Measurements from ENCODE around the gene PRR5L.

The PRR5L gene

DNA sequence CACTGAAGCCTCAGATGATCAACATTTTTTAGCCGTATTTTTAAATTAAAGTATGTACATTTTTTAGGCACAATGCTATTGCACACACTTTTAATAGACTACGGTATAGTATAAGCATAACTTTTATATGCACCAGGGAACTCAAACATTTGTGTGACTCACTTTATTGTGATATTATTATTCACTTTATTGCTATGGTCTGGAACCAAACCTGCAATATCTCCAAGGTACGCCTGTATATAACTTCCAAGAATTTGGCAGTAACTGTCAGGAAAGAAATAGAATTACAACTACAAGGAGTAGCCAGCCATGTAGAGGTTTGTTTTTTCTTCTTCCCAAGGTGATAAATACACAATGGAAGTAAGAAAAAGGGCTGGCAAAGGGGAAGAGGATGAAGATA lies 62.3 kb downstream of the PRR5L start:
- DNase-seq (ENCODE audit: low read depth), result no peak

DNA sequence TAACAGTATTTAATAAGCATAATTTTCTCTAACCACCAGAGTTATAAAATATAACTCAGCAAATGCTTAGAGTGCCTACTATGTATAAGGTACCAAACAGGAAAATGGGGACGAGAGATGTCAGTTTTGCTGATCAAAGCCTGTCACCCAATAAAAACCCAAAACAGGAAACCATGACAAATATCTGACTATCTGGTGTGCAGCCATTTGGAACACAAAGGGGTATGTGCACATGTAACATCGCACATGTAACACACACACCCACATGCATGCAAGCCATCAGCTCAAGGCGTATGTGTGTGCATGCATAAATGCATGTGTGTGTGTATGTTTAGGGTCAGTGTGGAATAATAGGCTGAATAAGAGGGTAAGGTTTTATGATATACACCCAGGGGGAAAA lies 64.2 kb downstream of the PRR5L start:
- DNase-seq (ENCODE audit: low read depth), result no peak

DNA sequence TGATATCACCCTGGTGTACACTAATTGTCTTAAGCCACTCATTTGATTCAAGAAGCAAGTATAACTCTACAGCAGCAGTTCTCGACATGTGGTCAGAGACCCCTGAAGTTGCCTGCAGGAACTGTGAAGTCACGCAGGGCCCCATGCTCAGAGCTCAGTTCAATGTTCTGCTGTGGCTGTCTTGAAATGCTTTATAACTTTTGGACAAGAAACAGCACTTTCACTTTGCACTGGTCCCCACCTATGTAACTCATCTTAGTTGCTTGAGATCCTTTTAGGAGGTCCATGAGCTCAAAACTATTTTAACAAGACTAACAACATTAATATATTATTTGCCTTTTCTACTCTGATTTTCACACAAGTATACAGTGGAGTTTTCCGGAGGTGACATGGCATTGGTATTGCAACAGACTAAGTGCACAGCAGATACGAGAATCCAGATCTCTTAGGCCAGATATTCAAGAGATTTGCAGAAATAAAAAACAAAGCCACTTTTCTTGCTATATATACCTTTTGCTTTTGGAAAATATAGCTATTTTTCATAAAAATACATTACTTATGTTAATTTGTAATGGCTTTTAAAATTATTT lies 64.8 kb downstream of the PRR5L start:
- no peak for DNase-seq (ENCODE audit: low read depth)

DNA sequence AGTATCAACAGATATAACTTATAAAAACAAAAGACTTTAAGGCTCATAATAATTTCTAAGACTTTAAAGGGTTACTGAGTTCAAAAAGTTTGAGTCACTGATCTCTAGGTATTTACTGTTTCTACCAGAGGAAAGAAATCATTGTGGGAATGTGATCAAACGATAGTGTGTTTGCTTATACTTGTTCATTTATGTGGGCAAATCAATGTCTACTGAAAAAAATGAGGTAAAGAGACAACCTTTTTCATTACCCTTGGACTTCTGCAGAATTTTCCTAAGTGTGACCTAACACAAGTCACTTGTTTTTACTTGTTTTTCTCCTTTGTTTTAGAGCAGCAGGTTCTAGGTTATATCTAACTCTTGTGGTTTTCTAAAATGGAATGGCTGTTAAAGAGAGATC lies 65.4 kb downstream of the PRR5L start:
- no peak for DNase-seq (ENCODE audit: low read depth)

DNA sequence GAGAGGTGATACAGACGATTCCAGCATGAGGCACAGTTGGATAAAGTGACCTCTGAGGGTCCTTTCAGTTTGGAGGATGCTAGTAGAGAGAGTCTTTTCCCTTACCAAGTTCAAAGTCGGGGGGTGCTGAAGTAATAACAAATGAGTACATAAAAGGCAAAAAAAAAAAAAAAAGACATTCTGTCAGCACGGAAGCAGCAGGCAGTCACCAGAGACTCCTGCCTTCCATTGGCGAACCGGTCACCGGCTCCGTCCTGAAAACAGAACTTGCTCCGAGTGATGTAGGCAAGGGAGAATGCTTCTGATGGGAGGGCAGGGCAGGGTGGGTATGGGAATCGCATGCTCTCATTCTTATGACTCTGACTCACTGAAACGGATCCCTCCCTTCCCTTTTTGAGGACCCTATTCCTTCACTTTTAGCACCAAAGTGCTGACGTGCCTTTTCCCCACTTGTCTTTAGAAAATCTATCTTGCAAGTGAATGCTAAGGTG lies 65.9 kb downstream of the PRR5L start:
- DNase-seq (ENCODE audit: low read depth), result peak; percentile 69

DNA sequence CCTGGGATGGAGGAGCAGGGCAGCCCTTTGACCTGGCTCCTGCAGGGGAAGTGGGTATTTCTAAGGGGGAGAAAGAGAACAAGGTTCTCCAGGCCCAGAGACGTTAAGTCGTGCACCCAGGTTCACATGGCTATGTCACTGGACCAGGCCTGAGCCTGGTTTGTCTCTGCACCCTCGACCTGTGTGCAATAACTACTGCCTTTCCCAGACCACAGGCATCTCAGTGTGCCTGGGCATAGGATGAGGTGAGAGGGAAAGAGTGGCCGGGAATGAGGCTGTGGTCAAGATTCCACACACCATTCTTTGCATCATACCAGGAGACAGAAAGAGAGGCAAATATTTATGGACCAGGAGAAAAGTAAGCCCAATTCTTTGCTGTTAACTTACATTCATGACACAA lies 66.8 kb downstream of the PRR5L start:
- no peak for DNase-seq (ENCODE audit: low read depth)

DNA sequence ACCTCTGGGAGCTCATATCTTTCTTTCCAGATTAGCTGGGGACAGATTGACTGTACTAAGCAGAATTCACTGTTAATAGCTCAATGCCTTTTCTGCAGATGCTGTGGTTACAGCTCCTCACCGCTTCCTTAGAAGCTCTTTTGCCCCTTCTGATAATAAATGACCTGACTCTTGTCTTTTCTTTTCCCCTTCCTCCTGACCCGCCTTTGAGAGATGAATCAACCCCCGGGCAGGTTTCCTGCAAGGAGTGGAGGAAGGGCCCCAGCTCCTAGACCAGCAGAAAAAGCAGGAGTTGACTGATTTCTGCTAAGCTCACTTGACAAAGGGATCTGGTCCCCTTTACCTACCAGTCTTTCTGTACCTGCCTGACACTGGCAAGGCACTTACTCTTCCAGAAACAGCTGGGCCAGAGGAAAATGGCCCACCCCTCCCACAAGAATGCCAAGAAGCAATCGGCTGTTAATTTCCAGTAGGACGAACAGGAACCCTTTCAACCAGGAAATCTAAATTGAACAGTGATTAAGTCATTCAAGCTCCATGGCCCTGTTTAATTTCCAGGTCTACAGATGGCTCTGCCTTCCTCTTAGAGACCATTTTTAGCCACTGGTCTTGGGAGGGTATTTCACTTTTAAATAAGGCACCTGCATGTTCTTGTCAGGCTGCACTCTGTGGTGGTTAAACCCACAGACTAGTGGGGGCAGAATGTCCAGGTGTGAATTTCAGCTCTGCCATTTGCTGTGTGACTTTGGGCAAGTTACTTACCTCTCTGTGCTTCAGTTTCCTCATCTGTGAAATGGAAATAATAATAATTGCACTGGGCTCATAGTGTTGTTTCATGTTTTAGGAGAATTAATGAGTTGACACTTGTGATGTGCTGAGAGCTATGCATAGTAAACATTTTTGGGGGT lies 67.5 kb downstream of the PRR5L start:
- DNase-seq (ENCODE audit: low read depth), result no peak

DNA sequence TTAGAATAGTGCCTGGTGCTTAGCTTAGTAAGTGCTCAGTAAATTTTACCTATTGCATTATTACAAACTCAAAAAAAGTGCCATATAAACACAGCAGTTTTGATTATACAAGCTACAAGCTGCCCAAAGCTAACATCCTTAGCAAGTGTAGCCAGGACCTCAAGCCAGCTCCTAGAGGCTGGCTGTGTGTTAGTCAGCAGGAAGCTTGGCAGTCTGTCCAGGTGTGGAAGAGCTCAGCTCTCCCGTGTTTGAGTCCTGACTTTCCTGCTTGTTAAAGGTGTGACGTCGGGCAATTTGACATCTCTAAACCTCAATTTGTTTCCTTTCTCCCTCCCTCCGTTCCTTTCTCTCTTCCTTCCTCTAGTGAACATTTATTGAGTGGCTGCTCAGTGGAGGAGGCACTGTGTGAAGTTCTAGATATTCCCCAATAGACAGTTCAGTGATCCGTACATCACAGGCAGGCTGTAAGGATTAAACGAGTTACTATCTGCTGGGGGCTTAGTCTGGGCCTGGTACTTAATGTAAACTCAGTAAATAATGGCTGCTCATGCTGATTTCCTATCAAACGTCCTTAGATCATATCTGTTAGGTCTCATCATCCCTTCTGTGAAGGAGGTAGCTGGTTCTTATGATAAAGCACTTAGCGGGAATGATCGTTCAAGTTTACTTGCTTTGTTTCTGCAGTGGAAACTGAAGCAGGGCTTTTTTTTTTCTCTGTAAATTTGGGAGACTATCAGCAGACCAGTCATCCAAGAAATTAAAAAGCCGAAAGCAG lies 68.7 kb downstream of the PRR5L start:
- DNase-seq (ENCODE audit: low read depth), result no peak

DNA sequence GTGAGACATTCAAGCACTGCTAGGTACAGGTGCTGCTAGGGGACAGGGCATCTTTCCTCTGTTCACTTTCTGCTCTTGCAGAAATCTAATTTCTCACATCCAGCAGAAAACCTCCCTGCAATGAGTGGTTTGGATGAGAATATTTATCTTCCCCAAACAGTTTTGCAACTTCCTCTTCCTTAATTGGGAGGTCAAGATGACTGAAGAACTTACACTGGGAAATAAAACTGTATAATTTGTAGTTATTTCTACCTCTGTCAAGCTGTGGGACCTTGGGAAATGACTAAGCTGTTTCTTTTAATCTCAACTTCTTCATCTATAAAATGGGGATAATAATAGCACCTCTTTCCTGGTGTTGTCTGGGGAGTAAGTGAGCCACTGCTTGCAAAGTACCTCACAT lies 69.8 kb downstream of the PRR5L start:
- DNase-seq (ENCODE audit: low read depth), result no peak

DNA sequence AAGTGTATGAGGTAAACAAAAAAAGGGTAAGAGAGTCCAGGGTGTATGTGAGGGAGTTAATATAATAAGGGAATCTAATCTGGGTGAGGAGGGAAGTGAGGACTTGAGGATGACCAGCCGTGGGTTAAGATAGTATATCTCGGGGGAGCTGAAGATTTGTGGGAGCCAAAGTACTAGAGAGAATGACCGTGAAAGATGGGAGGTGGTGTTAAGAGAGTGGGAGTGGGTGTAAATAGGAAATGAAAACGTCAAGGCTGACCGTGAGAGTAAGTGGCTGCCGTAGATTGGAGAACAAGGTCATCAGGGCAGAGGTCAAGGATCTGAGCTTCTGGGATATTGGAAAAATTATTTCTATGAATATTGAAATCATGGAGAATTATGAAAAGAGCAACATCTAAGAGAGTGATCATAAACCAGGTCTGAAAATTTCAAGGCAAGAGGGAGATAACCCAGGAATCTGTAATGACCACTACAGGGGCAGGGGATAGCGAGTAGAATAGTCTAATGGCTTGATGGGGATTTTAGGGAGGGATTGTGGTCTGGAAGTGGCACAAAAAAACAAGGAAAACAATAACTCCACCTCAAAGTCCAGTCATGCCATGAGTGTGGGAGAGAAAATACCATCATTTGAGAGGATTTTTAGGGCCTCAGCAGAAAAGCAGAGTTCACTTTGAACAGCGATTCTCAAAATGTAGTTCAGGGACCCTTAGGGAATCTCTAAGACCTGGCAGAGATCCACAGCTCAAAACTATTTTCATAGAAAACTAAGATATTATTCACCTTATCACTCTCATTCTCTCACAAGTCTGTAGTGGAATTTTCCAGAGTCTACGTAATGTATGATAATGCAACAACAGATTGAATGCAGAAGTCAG lies 72.0 kb downstream of the PRR5L start:
- no peak for DNase-seq (ENCODE audit: low read depth)

DNA sequence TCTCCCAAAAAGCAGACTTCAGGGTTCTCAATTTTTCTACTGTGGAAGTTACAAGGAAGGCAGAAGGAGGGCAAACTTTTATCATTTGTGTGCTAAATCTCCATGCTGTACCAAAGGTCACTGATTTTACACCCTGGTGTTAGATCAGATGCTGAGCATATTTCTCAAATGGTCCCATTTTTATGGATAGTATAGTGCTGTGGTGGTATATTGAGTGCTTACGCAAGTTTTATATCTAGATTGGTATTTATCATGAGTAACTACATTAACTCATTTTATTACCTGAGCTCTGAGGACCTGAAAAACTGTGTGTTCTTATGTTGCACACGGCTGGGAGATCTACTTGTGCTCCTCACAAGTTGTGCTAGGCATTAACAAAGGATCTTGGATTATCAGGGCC lies 75.1 kb downstream of the PRR5L start:
- DNase-seq (ENCODE audit: low read depth), result no peak

DNA sequence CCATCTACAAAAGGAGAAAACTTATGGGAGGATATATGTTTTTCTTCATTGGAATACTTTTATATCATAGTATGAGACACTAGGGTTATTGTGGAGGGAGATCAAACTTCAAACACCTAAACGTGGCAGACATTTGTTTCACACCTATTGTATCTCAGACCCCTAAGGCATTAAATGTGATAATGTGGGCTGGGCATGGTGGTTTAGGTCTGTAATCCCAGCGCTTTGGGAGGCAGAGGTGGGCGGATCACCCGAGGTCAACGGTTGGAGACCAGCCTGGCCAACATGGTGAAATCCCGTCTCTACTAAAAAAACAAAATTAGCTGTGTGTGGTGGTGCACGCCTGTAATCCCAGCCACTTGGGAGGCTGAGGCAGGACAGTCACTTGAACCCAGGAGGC lies 75.5 kb downstream of the PRR5L start:
- DNase-seq (ENCODE audit: low read depth), result no peak

DNA sequence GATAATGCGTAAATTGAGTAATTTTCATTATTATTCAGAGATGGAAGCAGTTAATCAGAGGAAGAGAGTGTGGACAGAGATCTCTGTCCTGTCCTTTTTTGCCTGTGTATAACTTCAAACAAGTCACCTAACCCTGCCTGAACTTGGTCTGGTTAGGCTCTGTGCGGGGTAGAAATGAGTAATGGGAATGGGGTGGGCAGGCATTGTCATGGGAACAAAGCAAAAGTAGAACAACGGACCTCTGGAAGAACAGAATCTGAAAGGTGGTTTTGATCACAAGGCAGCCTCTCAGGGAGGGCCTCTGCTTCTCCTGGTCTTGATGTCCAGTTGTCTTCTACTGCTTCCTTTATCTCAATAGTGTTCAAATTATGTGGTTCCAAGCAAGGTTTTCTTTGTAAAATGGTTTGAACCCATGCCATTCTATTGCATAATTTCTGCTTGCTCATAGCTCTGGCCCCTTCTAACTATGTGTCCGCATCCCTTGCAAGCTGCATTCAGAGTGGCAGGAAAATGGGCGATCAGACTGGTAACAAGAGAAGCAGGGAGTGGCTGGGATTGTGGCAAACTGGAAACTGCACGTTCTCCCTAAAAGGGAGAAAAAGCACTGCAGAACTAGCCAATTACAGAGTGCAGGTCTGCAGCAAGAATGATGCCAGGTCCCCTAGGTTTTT lies 76.1 kb downstream of the PRR5L start:
- no peak for DNase-seq (ENCODE audit: low read depth)

DNA sequence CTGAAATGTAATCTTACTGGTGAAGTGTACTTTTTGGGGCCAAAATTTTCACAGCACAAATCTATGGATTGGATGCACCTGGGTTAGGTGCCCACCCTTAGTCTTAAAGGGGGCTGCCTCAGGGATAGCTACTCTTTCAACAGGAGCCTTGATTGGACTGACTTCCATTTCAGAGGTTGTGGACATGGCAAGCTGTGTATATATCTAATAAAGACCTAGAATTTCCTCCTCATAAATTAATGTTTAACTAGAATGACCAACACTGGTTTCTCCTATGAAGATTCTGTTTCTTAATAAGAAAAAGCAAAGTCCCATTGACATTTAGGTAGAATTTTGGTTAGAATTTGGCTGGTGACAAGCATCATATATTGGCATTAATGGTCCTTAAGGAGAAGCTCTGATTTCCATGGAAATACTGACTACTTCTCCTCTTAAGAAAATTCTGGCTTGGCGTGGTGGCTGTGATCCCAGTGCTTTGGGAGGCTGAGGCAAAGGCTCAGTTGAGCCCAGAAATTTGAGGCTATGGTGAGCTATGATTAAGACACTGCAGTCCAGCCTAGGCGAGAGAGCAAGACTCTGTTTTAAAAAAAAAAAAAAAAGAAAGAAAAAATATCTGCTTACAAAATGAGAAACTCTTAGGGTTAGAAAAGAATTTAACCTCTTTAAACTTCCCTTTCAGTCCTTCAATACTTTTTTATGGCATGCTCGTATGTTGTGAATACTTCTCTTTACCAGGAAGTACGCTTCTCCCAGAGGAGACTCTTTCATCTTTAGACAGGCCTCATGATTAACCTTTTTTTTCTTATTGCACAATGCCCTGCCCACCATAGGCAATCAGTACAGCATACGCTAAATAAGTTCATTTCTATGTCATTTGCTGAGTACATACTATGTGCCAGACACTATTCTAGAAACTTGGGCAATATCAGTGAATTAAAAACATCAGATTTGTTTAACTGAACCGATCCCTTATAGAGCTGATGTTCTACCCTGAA lies 77.2 kb downstream of the PRR5L start:
- DNase-seq (ENCODE audit: low read depth), result no peak

DNA sequence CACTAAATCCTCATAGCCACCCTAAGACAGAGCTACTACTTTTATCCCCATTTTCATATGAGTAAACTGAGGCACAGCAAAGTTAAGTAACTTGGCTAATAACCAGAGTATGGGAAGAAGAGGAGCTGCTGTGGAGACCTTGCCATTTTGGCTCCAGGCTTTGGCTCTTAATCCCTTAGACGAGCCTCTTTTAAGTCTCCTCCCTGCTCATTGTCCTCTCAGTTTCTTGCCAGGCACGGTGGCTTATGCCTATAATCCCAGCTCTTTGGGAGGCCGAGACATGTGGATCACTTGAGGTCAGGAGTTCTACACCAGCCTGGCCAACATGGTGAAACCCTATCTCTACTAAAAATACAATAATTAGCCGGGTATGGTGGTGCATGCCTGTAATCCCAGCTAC lies 78.6 kb downstream of the PRR5L start:
- no peak for DNase-seq (ENCODE audit: low read depth)

DNA sequence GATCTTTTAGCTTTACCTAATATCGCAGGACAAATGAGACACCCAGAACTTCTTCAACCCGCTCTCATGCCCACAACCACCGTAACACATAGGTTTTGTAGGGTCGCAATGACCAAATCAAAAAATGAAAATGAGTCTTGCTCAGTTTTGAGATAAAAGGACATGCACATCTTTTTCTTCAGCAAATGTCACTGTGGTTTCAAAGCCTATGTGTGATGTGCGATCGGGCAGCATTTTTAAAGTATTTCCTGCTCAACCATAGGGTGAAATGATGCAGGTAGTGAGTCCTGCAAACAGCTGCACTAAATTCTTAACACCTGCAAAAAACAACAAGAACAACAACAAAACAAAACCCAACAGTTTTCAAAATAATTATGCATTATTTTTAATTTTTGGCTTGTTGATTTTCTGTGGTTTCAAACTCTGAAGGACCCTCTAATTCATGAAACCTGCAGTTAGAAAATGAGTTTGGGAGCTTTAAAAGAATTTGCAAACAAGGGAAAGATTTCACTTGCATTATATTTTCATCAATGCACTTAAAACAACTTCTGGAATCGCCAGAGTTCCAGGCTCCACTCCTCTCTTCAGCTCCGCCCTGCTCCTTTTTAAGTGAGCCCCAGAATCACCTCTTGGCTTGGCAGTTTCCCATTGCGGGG lies 79.4 kb downstream of the PRR5L start:
- no peak for DNase-seq (ENCODE audit: low read depth)

DNA sequence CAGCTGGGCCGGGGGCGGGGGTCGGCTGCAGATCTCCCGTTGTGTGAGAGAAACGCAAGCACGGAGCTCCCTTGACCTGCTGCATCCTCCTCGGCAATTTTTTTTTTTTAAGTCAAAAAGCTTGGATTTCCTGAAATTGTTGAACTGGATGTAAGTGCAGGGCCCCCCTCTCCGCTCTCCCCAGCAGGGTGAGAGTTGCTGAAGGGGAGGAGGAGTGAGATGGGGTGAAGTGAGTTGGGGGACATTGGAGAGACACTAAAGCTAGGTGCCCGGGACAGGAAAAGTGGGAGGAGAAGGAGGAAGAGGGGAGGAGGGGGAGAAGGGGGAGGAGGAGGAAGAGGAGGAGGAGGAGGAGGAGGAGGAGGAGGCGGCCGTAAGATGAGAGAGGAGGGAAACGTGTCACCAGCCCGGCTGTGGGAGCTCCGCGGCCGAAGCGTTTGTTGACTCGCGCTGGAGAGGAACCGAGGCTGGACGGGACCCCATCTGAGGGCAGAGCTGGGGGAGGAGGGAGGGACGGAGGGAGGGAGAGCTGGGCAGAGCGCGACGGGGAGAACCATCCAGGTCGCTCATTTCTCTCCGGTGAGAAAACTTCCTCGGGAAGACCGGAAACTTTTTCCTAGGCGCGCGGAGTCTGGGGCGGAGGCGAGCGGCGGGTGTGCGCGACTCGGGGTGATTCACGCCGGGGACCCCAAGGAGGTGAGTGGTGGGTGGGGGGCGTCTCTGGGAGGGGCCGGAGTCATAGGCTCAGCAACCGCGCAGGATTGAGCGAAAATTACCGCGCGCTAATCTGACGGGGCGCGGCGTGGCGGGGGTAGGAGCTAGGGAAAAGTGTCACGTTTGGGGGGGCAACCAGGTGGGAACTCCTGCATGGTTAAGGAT lies 80.2 kb downstream of the PRR5L start:
- DNase-seq (ENCODE audit: low read depth), result no peak

Measured in HS-5 (cell line).